WERI-Rb-1 (cell line): Measurements from ENCODE around the gene CCDC30.
"Not testable (repeated sequence)": the region's sequence is repeated elsewhere in the genome, so short reads cannot be mapped to it uniquely, and the experiment has no call there.

Experiments used
- DNase-seq: peaks from one replicate; pipeline ENCODE4 v3.0.0-alpha.2; 2020
- H3K27ac ChIP-seq: fragments of 250-450 bp; sonication (Bioruptor Pico); 2 replicates; pipeline ENCODE4 v1.5.1; 2020; ENCODE audit warnings: mild to moderate bottlenecking, moderate library complexity
- H3K27me3 ChIP-seq: fragments of 250-450 bp; sonication (Bioruptor Pico); 2 replicates; pipeline ENCODE4 v1.5.1; 2021; ENCODE audit warnings: mild to moderate bottlenecking, low read depth, moderate library complexity; ENCODE audit not compliant: insufficient read depth, severe bottlenecking
- H3K36me3 ChIP-seq: fragments of 250-450 bp; sonication (Bioruptor Pico); 2 replicates; pipeline ENCODE4 v1.5.1; 2020; ENCODE audit warnings: mild to moderate bottlenecking, moderate library complexity
- H3K4me3 ChIP-seq: 2 replicates; pipeline ENCODE4 v1.5.1; 2011; ENCODE audit warnings: low read depth, mild to moderate bottlenecking, control low read depth, low read length
- H3K9me3 ChIP-seq: fragments of 250-450 bp; sonication (Bioruptor Pico); 2 replicates; pipeline ENCODE4 v1.5.1; 2021; ENCODE audit warnings: mild to moderate bottlenecking, moderate library complexity; ENCODE audit not compliant: severe bottlenecking
- TF ChIP-seq, protein P1 (sequence below): IDR thresholded peaks from 2 replicates; pipeline ENCODE4 v1.5.1; 2011; ENCODE audit warnings: low read depth, mild to moderate bottlenecking, control low read depth, inconsistent platforms, low read length

Gene CCDC30

DNA sequence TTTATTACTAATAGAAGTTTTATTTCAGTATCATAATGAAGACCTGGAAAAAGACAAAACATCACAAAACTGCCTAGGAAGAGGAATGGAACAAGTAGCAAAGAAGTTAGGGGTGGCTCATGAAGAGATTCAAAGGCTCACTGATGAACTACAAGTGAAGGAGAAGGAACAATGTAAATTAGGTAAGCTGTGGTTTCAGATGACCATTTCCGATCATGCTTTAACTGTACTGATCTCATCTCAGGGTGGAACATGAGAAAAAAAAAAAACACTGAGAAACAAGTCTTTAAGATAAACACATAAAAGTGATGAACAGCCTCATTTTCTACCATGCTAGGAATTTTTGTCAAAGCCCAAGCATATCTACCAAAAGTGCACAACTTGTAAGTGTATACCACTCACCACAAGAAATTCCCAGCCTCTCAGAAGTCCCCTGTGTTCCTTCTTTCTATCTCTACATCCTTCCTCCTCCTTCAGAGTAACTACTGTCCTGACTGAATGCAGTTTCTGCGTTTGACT is 19.6 kb downstream of the CCDC30 start:
- H3K27ac ChIP-seq: no peak overlapping the region
- TF ChIP-seq, protein P1, sequence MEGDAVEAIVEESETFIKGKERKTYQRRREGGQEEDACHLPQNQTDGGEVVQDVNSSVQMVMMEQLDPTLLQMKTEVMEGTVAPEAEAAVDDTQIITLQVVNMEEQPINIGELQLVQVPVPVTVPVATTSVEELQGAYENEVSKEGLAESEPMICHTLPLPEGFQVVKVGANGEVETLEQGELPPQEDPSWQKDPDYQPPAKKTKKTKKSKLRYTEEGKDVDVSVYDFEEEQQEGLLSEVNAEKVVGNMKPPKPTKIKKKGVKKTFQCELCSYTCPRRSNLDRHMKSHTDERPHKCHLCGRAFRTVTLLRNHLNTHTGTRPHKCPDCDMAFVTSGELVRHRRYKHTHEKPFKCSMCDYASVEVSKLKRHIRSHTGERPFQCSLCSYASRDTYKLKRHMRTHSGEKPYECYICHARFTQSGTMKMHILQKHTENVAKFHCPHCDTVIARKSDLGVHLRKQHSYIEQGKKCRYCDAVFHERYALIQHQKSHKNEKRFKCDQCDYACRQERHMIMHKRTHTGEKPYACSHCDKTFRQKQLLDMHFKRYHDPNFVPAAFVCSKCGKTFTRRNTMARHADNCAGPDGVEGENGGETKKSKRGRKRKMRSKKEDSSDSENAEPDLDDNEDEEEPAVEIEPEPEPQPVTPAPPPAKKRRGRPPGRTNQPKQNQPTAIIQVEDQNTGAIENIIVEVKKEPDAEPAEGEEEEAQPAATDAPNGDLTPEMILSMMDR: no peak

DNA sequence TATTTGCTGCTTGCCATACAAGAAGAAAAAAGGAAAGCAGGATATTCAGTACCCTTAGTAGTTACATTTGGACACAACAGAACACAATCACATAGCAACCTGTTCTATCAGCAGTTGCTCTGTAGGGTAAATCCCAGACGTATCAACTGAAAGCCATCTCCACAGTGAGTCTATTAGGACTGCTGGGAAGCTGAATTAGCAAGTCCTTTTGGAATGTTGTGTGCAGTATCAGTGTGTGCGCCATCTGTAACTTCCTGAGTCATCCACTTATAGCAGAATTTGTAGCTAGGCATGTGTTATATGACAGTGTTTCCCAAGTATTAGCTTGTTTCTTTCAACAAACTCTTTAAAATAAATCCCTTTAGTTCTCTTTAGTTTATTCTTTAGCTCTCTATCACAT is 21.3 kb downstream of the CCDC30 start:
- Histone ChIP-seq H3K27me3 (no peaks in the 10 kb centered on the region), H3K4me3 (no peak overlapping the region), H3K36me3 (no peaks in the 10 kb centered on the region), H3K27ac (no peak overlapping the region), H3K9me3 (no peaks in the 10 kb centered on the region)
- peak; percentile 9 for DNase-seq
- TF ChIP-seq, protein P1: no peak

More for the DNA sequence above, 19.6 kb downstream of the CCDC30 start:
- Histone ChIP-seq H3K36me3 (no peaks in the 10 kb centered on the region), H3K9me3 (no peaks in the 10 kb centered on the region), H3K27me3 (no peaks in the 10 kb centered on the region), H3K4me3 (no peak overlapping the region)
- no peak for DNase-seq

DNA sequence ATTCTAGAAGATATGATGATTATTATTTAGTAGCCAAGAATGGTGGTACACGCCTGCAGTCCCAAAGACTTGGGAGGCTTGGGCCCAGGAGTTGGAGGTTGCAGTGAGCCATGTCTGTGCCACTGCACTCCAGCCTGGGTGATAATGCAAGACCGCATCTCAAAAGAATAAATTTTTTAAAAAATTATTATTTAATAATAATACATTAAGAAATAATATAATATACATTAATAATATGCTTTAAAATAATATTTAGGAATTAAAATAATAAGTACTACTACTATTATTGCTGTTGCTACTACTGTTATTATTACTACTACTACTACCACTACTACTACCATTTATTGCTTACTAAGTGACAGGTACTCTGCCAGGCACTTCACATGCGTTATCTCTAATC is 27.2 kb downstream of the CCDC30 start:
- TF ChIP-seq, protein P1: no peak
- no peaks in the 10 kb centered on the region for H3K27me3 ChIP-seq
- no peaks in the 10 kb centered on the region for H3K36me3 ChIP-seq
- DNase-seq: no peak
- no peak overlapping the region for H3K27ac ChIP-seq
- no peak overlapping the region for H3K4me3 ChIP-seq
- H3K9me3 ChIP-seq: peaks cover 6% of the 10 kb centered on the region

DNA sequence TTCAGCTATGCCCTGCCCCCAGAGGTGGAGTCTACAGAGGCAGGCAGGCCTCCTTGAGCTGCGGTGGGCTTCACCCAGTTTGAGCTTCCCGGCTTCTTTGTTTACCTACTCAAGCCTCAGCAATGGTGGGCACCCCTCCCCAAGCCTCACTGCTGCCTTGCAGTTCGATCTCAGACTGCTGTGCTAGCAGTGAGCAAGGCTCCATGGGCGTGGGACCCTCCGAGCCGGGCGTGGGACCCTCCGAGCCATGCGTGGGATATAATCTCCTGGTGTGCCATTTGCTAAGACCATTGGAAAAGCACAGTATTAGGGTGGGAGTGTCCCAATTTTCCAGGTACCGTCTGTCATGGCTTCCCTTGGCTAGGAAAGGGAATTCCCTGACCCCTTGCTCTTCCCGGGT is 38.9 kb downstream of the CCDC30 start:
- H3K9me3 ChIP-seq: peaks cover 24% of the 10 kb centered on the region
- not testable (repeated sequence) for H3K36me3 ChIP-seq, H3K27ac ChIP-seq

DNA sequence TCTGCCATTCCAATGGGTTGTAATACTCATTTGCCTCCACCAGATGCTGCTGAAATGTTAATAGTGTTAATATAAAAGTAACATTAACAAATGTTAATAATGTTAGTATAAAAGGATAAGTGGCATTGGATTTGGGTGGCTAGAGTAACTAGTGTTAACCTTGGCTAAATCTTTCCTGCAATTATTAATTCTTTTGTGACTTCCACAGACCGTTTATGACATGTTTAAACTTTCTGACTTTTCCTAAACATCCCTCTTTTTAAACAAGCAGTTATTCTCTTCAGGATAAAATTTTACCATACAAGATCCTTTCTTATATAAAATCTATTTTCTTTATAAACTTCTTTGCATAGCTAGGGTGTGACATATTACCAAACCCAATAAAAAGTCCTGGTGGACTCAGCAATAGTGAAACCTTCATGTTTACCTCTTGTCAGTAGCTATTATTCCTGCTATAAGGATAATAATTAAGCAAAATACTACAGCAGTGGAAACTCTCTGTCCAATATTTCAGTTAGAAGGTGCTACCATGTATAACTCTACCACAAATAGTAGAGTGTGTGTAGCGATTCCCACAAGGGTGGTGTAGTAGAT is 41.5 kb downstream of the CCDC30 start:
- Histone ChIP-seq H3K9me3 (peaks cover 29% of the 10 kb centered on the region), H3K36me3 (no peaks in the 10 kb centered on the region), H3K27ac (no peak overlapping the region), H3K4me3 (no peak overlapping the region), H3K27me3 (no peaks in the 10 kb centered on the region)
- TF ChIP-seq, protein P1: no peak
- no peak for DNase-seq

More for the DNA sequence above, 38.9 kb downstream of the CCDC30 start:
- H3K27me3 ChIP-seq, DNase-seq, H3K4me3 ChIP-seq: not testable (repeated sequence)

DNA sequence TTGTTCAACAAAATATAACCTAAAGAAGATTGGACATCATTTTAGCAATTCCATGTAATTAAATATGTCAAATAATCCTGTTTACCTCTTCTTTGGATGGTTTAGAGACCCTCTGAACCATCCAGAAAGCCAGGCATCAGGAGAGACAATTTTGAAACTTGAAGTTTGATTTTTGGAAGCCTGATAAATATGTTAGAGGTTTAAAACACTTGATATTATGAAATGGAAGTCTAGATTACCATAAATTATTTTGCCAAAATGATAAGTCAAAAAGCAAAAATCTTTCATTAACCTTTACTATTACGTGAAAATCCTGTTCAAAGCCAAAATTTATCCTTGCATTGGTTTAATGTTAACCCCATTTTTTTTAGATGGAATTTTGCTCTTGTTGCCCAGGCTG is 43.5 kb downstream of the CCDC30 start:
- Histone ChIP-seq H3K27ac (no peak overlapping the region), H3K9me3 (peaks cover 29% of the 10 kb centered on the region), H3K36me3 (no peaks in the 10 kb centered on the region), H3K4me3 (no peak overlapping the region), H3K27me3 (no peaks in the 10 kb centered on the region)
- DNase-seq: no peak
- TF ChIP-seq, protein P1: no peak
